Hepatocyte (in vitro differentiated cells): ENCODE results near the gene PLLP. TPM values are rescaled to one million over a fixed set of nuclear protein-coding genes. Genes with fewer than 3 reads are reported as not detected.

ENCODE experiments used
- DNase-seq: peaks from one replicate; pipeline ENCODE4 v3.0.0-alpha.2; 2016; ENCODE audit warnings: low spot score
- H2AFZ ChIP-seq: fragments of 200-600 bp; sonication (generic); 2 replicates; pipeline ENCODE4 v1.6.0; 2016; ENCODE audit warnings: antibody characterized with exemption, mild to moderate bottlenecking
- H3K27ac ChIP-seq: fragments of 200-600 bp; sonication (generic); 2 replicates; pipeline ENCODE4 v1.5.1; 2016; ENCODE audit warnings: mild to moderate bottlenecking
- H3K27me3 ChIP-seq: fragments of 200-600 bp; sonication (generic); 2 replicates; pipeline ENCODE4 v1.6.1; 2016
- H3K36me3 ChIP-seq: fragments of 200-600 bp; sonication (generic); replicated peaks from 2 replicates; pipeline ENCODE4 v1.5.1; 2016; ENCODE audit warnings: low read depth; ENCODE audit not compliant: insufficient read depth
- H3K4me1 ChIP-seq: fragments of 200-600 bp; sonication (generic); 2 replicates; pipeline ENCODE4 v1.5.1; 2016; ENCODE audit warnings: mild to moderate bottlenecking, moderate library complexity; ENCODE audit not compliant: insufficient read depth
- H3K4me2 ChIP-seq: fragments of 200-600 bp; sonication (generic); 2 replicates; pipeline ENCODE4 v1.6.0; 2016
- H3K4me3 ChIP-seq: fragments of 200-600 bp; sonication (generic); 2 replicates; pipeline ENCODE4 v1.5.1; 2016; ENCODE audit warnings: mild to moderate bottlenecking
- H3K79me2 ChIP-seq: fragments of 200-600 bp; sonication (generic); 2 replicates; pipeline ENCODE4 v1.6.0; 2017; ENCODE audit warnings: mild to moderate bottlenecking
- H3K9me2 ChIP-seq: fragments of 200-600 bp; sonication (generic); replicated peaks from 2 replicates; pipeline ENCODE4 v1.6.0; 2017; ENCODE audit warnings: mild to moderate bottlenecking; ENCODE audit not compliant: insufficient read depth
- H3K9me3 ChIP-seq: fragments of 200-600 bp; sonication (generic); 2 replicates; pipeline ENCODE4 v1.5.1; 2016; ENCODE audit warnings: low read depth, mild to moderate bottlenecking
- H4K20me1 ChIP-seq: fragments of 200-600 bp; sonication (generic); 2 replicates; pipeline ENCODE4 v1.6.0; 2016; ENCODE audit warnings: mild to moderate bottlenecking; ENCODE audit not compliant: insufficient read depth, poor library complexity, severe bottlenecking
- EZH2 ChIP-seq: fragments of 200-600 bp; sonication (generic); IDR thresholded peaks from 2 replicates; pipeline ENCODE4 v1.6.1; 2016; ENCODE audit warnings: antibody characterized with exemption, mild to moderate bottlenecking, borderline replicate concordance
- EZH2phosphoT487 ChIP-seq: fragments of 200-600 bp; sonication (generic); IDR thresholded peaks from one replicate; pipeline ENCODE4 v1.6.1; 2018; ENCODE audit warnings: antibody characterized with exemption, mild to moderate bottlenecking, low read depth, moderate library complexity; ENCODE audit not compliant: unreplicated experiment, severe bottlenecking
- WGBS: methylation state at CpG from one replicate; pipeline ENCODE4 v1.1.6; 2016; ENCODE audit warnings: low lambda C conversion rate; ENCODE audit errors: missing lambda C conversion rate; 5-methylcytosine and 5-hydroxymethylcytosine counted together
- polyA plus RNA-seq: library from polyadenylated mRNA; unstranded; fragments of >200 nt; fragmentation: Nextera tagmentation; extraction: Ambion mirVana; gene quantifications from 2 replicates; pipeline ENCODE4 v1.2.1, GENCODE V29; 2016
- total RNA-seq: library from RNA; depleted of rRNA; stranded (reverse); fragments of >200 nt; gene quantifications from 2 replicates; pipeline ENCODE4 v1.2.3, GENCODE V29; 2014
- TF ChIP-seq, protein P1 (sequence below): fragments of 200-600 bp; sonication (generic); IDR thresholded peaks from 2 replicates; pipeline ENCODE4 v1.5.1; 2016; ENCODE audit warnings: antibody characterized with exemption, mild to moderate bottlenecking; ENCODE audit not compliant: poor library complexity

PLLP gene
- total and polyA plus RNA-seq, 2 experiments from 2014 or later: 38.7 to 42.3 TPM

GRCh38 chr16:57266531-57267260, 17.8 kb downstream of the PLLP start:
- Histone ChIP-seq H3K27ac (peak overlapping the region; percentile 99), H3K27me3 (no peaks in the 10 kb centered on the region), H3K4me3 (no peak overlapping the region), H4K20me1 (no peaks in the 10 kb centered on the region), H3K9me3 (no peaks in the 10 kb centered on the region), H3K4me2 (peak overlapping the region; percentile 60), H3K9me2 (no peaks in the 10 kb centered on the region), H3K36me3 (no peaks in the 10 kb centered on the region), H2AFZ (no peak overlapping the region), H3K79me2 (peaks cover 35% of the 10 kb centered on the region), H3K4me1 (peaks cover 42% of the 10 kb centered on the region)
- WGBS: 57% methylated on average over 6 of the region's 6 CpGs
- DNase-seq: no peak
- TF ChIP-seq EZH2 (no peak), EZH2phosphoT487 (no peak)
- TF ChIP-seq, protein P1, sequence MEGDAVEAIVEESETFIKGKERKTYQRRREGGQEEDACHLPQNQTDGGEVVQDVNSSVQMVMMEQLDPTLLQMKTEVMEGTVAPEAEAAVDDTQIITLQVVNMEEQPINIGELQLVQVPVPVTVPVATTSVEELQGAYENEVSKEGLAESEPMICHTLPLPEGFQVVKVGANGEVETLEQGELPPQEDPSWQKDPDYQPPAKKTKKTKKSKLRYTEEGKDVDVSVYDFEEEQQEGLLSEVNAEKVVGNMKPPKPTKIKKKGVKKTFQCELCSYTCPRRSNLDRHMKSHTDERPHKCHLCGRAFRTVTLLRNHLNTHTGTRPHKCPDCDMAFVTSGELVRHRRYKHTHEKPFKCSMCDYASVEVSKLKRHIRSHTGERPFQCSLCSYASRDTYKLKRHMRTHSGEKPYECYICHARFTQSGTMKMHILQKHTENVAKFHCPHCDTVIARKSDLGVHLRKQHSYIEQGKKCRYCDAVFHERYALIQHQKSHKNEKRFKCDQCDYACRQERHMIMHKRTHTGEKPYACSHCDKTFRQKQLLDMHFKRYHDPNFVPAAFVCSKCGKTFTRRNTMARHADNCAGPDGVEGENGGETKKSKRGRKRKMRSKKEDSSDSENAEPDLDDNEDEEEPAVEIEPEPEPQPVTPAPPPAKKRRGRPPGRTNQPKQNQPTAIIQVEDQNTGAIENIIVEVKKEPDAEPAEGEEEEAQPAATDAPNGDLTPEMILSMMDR: no peak

DNA sequence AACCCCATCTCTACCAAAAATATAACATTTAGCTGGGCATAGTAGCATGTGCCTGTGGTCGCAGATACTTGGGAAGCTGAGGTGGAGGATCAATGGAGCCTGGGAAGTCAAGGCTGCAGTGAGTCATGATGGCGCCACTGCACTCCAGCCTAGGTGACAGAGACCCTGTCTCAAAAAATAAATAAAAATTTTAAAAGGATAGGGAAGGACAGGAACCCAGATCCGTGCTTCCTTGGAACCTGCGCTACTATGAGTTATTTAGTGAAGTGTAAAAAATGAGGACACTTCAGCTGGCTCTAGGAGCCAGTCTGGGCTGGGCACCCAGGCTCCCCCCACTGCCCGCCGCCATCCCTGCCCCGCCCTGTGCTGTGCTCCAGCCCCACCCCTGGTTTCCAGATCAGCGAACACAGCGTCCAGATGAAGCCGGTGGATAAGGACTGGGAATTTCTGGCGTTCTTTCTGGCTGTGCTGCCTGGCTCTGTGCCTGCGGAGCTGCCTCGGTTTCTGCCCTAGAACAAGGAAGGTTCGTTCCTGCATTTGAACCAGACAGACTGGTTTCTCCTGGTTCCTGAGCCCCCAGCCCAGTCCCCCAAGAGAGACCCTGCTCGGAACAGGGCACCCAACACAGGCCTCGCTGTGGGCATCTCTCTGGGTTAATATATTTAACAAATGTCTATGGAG, 18.5 kb downstream of the PLLP start:
- Histone ChIP-seq H3K9me2 (no peaks in the 10 kb centered on the region), H3K4me1 (peaks cover 42% of the 10 kb centered on the region), H3K79me2 (peaks cover 30% of the 10 kb centered on the region), H3K4me2 (peak overlapping the region; percentile 60), H3K27me3 (no peaks in the 10 kb centered on the region), H3K9me3 (no peaks in the 10 kb centered on the region), H3K27ac (peak overlapping the region; percentile 99), H3K36me3 (no peaks in the 10 kb centered on the region), H4K20me1 (no peaks in the 10 kb centered on the region), H2AFZ (no peak overlapping the region), H3K4me3 (no peak overlapping the region)
- TF ChIP-seq EZH2phosphoT487 (no peak), EZH2 (no peak)
- TF ChIP-seq, protein P1: no peak
- peak; percentile 70 for DNase-seq
- 59% methylated on average over 16 of the region's 16 CpGs for WGBS

- TF ChIP-seq EZH2phosphoT487 (no peak), EZH2 (no peak)
- TF ChIP-seq, protein P1: no peak
- H3K9me3 ChIP-seq: no peaks in the 10 kb centered on the region
- H3K36me3 ChIP-seq: no peaks in the 10 kb centered on the region
- H3K4me2 ChIP-seq: no peak overlapping the region
- H4K20me1 ChIP-seq: no peaks in the 10 kb centered on the region
- H3K4me1 ChIP-seq: peaks cover 48% of the 10 kb centered on the region
- H3K27ac ChIP-seq: peak overlapping the region; percentile 99
- peaks cover 28% of the 10 kb centered on the region for H3K79me2 ChIP-seq
- no peak overlapping the region for H3K4me3 ChIP-seq
- no peak for DNase-seq
- H2AFZ ChIP-seq: no peak overlapping the region
- H3K9me2 ChIP-seq: no peaks in the 10 kb centered on the region
- H3K27me3 ChIP-seq: no peaks in the 10 kb centered on the region
- WGBS: 88% methylated on average over 11 of the region's 11 CpGs
Observed at GRCh38 chr16:57264950-57265371, 19.5 kb downstream of the PLLP start.
